ENCODE measurements around the gene WDR3.

Gene WDR3

DNA sequence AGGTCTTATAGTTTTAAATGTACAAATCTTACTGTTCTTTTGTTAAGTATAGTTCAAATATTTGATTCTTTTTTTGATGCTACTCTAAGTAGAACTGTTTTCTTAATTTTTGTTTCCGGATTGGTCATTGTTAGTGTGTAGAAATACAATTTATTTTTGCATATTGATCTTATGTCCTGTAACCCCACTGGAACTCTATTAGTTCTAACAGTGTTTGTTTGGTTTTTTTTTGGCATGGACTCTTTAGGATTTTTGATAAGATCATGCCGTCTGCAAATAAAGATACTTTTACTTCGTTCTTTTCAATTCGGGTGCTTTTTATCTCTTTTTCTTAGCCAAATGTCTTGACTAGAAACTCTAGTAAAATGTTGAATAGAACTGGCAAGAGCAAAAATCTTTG lies 26.6 kb upstream of the WDR3 start:
- TF ChIP-seq, protein P1, sequence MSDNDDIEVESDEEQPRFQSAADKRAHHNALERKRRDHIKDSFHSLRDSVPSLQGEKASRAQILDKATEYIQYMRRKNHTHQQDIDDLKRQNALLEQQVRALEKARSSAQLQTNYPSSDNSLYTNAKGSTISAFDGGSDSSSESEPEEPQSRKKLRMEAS (IDR thresholded peaks at IDR 0.05), result no peak
- no peak for TF ChIP-seq CEBPB (IDR thresholded peaks at IDR 0.05)
- TF ChIP-seq TEAD4 (IDR thresholded peaks at IDR 0.05), result no peak
- TF ChIP-seq TAF1 (IDR thresholded peaks at IDR 0.05; ENCODE audit: low read depth), result no peak
- TF ChIP-seq ZBTB7A (IDR thresholded peaks at IDR 0.05; ENCODE audit: low read depth), result no peak
- TF ChIP-seq CREB1 (IDR thresholded peaks at IDR 0.05; ENCODE audit: low read depth), result no peak
- no peak for TF ChIP-seq FOXM1 (IDR thresholded peaks at IDR 0.05; ENCODE audit: borderline replicate concordance, low read depth)
- no peak for TF ChIP-seq NFIC (IDR thresholded peaks at IDR 0.05)
- TF ChIP-seq RAD21 (IDR thresholded peaks at IDR 0.05; ENCODE audit: low read depth), result no peak

DNA sequence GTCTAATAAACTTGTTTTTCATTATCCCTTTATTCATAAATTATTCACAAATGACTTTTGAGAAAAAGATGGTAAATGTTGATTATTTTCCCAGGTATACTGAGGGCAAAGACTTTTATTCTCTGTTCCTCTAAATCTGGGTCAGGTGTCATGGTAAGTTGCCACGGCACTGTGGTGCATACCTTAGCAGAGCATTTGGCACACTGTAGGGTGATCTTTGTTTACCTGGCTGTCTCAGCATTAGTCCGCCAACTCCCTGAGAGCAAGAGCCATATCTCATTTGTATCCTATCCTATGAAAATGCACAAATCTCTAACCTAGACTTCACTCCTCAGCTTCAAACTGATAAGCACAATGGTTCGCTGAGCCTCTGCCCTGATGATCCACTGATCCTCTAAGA lies 25.1 kb upstream of the WDR3 start:
- TF ChIP-seq YY1 (IDR thresholded peaks at IDR 0.05; ENCODE audit: low read depth), result no peak
- no peak for TF ChIP-seq CREB1 (IDR thresholded peaks at IDR 0.05; ENCODE audit: low read depth)
- TF ChIP-seq, protein P1 (IDR thresholded peaks at IDR 0.05), result no peak
- TF ChIP-seq, protein P2, sequence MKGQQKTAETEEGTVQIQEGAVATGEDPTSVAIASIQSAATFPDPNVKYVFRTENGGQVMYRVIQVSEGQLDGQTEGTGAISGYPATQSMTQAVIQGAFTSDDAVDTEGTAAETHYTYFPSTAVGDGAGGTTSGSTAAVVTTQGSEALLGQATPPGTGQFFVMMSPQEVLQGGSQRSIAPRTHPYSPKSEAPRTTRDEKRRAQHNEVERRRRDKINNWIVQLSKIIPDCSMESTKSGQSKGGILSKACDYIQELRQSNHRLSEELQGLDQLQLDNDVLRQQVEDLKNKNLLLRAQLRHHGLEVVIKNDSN (IDR thresholded peaks at IDR 0.05), result no peak
- no peak for TF ChIP-seq FOXM1 (IDR thresholded peaks at IDR 0.05; ENCODE audit: borderline replicate concordance, low read depth)
- no peak for TF ChIP-seq RAD21 (IDR thresholded peaks at IDR 0.05; ENCODE audit: low read depth)
- TF ChIP-seq NFIC (IDR thresholded peaks at IDR 0.05), result no peak
- no peak for TF ChIP-seq TAF1 (IDR thresholded peaks at IDR 0.05; ENCODE audit: low read depth)
- TF ChIP-seq ZBTB7A (IDR thresholded peaks at IDR 0.05; ENCODE audit: low read depth), result no peak
- no peak for TF ChIP-seq EP300 (IDR thresholded peaks at IDR 0.05; ENCODE audit: borderline replicate concordance)
- TF ChIP-seq REST (IDR thresholded peaks at IDR 0.05; ENCODE audit: low read depth), result no peak
- TF ChIP-seq TCF12 (IDR thresholded peaks at IDR 0.05; ENCODE audit: low read depth), result no peak
- TF ChIP-seq TEAD4 (IDR thresholded peaks at IDR 0.05), result no peak

DNA sequence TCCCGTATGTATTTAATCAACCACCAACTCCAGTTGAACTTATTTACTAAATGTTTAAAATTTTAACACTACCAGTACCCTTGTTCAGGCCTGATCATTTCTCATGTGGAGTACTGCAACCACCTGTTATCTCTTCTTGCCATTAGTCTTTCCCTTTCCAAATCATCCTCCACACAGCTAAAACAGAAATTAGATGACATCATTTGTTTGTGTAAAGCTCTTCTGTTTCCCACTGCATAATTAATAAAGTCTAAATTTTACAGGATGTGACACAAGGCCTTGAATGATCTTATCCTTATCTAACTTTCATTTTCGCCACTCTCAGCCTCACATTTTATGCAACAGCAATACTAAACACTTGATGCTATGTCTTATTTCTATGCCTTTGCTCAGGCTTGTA lies 24.5 kb upstream of the WDR3 start:
- TF ChIP-seq TAF1 (IDR thresholded peaks at IDR 0.05; ENCODE audit: low read depth) (no peak), RAD21 (IDR thresholded peaks at IDR 0.05; ENCODE audit: low read depth) (no peak)
- TF ChIP-seq, protein P2 (IDR thresholded peaks at IDR 0.05), result no peak

DNA sequence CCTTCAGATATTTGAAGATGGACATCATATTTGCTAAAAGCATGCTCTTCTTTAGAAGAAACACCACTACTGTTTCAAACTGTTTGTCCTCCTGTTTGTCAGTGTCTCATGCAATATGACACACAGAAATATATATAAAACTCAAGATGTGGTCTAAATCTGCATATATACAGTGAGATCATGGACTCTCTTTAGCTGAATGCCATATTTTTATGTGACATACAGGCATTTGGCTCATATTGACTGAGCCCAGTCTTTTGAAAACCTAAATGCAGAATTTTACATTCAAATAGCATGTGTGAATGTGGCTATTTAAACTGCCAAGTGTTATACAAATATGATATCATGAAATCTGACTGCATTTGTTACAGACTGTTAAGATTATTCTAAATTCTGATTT lies 18.5 kb upstream of the WDR3 start:
- TF ChIP-seq TCF12 (IDR thresholded peaks at IDR 0.05; ENCODE audit: low read depth) (no peak), RAD21 (IDR thresholded peaks at IDR 0.05; ENCODE audit: low read depth) (no peak), FOXM1 (IDR thresholded peaks at IDR 0.05; ENCODE audit: borderline replicate concordance, low read depth) (no peak), YY1 (IDR thresholded peaks at IDR 0.05; ENCODE audit: low read depth) (no peak), ZBTB7A (IDR thresholded peaks at IDR 0.05; ENCODE audit: low read depth) (no peak), REST (IDR thresholded peaks at IDR 0.05; ENCODE audit: low read depth) (no peak), EGR1 (IDR thresholded peaks at IDR 0.05) (no peak), TEAD4 (IDR thresholded peaks at IDR 0.05) (no peak), NFIC (IDR thresholded peaks at IDR 0.05) (no peak), TAF1 (IDR thresholded peaks at IDR 0.05; ENCODE audit: low read depth) (no peak), CEBPB (IDR thresholded peaks at IDR 0.05) (no peak), EP300 (IDR thresholded peaks at IDR 0.05; ENCODE audit: borderline replicate concordance) (no peak)
- TF ChIP-seq, protein P1 (IDR thresholded peaks at IDR 0.05), result no peak
- TF ChIP-seq, protein P2 (IDR thresholded peaks at IDR 0.05), result no peak

GRCh38 chr1:117919376-117919775 lies 10.2 kb upstream of the WDR3 start:
- TF ChIP-seq EGR1 (IDR thresholded peaks at IDR 0.05), result no peak
- no peak for TF ChIP-seq FOXM1 (IDR thresholded peaks at IDR 0.05; ENCODE audit: borderline replicate concordance, low read depth)

GRCh38 chr1:117921991-117922390 lies 7.5 kb upstream of the WDR3 start:
- TF ChIP-seq, protein P1 (IDR thresholded peaks at IDR 0.05), result no peak
- TF ChIP-seq TCF12 (IDR thresholded peaks at IDR 0.05; ENCODE audit: low read depth) (no peak), YY1 (IDR thresholded peaks at IDR 0.05; ENCODE audit: low read depth) (no peak), RAD21 (IDR thresholded peaks at IDR 0.05; ENCODE audit: low read depth) (no peak), NFIC (IDR thresholded peaks at IDR 0.05) (no peak), ZBTB7A (IDR thresholded peaks at IDR 0.05; ENCODE audit: low read depth) (no peak), TAF1 (IDR thresholded peaks at IDR 0.05; ENCODE audit: low read depth) (no peak), CEBPB (IDR thresholded peaks at IDR 0.05) (no peak), EGR1 (IDR thresholded peaks at IDR 0.05) (no peak), REST (IDR thresholded peaks at IDR 0.05; ENCODE audit: low read depth) (no peak)
- TF ChIP-seq, protein P2 (IDR thresholded peaks at IDR 0.05), result no peak
